NCI-H748 (cell line): ENCODE results near the gene DLEC1.
"Not testable (repeated sequence)": the region's sequence is repeated elsewhere in the genome, so short reads cannot be mapped to it uniquely, and the experiment has no call there.

Experiments used
- DNase-seq: peaks from one replicate; lab custom pipeline; 2025; ENCODE audit not compliant: unreplicated experiment; lab: John Stamatoyannopoulos, UW

DLEC1 gene

GRCh38 chr3:38135621-38136277, 96.7 kb downstream of the DLEC1 start:
- DNase-seq = not testable (repeated sequence)

DNA sequence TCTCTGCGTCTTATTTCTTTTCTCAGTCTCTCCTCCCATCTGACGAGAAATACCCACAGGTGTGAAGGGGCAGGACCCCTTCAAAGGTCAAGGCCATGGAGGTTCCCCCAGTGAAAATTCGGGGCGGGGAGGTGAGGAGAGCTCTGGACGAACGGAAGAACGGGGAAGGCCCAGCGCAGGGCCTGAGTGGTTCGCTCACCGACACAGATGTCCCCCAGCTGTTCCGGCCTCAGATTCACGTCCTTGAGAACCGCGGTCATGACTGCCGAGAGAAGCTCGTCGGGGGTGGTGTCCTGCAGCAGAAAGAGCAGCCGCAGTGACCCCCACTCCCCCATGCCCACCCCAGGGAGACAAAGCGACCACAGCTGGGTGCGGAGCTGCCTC, 97.4 kb downstream of the DLEC1 start:
- peak; percentile 57 for DNase-seq

DNA sequence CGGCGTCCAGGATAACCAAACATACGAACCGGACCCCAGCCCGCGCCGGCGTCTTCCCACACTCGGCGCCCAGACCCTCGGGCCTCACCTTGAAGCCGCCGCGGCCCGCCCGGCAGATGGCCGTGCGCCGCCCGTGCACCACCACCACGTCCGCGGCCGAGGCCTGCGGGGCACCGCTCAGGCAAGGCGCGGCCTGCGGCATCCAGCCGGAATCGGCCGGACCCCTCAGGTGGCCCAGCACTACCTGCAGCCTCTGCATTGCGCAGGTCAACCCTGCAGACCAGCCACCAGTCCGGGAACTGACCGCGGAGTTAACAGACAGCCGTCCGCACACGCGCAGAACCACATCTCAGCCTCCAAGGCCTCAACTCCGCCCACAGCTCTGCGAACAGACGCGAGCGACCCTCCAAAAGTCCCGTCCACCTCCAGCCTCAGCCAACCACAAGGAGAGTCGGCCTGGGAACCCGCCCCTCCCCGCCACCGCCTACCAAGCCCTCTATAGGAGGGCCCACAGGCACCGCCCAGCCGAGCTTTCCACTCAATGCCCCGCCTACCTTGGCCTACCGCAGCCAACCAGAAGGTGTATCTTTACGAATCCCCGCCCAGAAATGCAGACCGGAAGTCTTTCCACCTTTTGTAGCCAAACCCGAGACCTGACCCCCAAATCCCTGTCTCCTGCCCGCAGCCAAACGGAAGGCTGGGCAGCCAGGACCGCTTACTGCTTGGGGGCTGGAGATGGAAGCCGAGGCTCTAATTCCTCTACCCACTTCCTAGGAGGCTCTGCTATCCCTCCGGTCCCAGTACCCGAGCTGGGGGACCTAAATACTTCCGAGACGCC, 98.0 kb downstream of the DLEC1 start, which contains the start of gene ACAA1:
TSS of gene ACAA1 (minus strand) at position 351 of the 838 bp plus-strand sequence. CDS start at position 259, 92 bp downstream.
- DNase-seq = peak; percentile 97

- DNase-seq = no peak
Observed at GRCh38 chr3:38137615-38138348, 98.8 kb downstream of the DLEC1 start.

GRCh38 chr3:38138349-38139190, 99.6 kb downstream of the DLEC1 start, which contains the start of gene MYD88:
Gene MYD88, plus strand, starts transcription at chr3:38138661. Its CDS starts 40 bp downstream, at chr3:38138701.
- DNase-seq = peak; percentile 65

GRCh38 chr3:38139191-38139590, 100.2 kb downstream of the DLEC1 start:
- no peak for DNase-seq

DNA sequence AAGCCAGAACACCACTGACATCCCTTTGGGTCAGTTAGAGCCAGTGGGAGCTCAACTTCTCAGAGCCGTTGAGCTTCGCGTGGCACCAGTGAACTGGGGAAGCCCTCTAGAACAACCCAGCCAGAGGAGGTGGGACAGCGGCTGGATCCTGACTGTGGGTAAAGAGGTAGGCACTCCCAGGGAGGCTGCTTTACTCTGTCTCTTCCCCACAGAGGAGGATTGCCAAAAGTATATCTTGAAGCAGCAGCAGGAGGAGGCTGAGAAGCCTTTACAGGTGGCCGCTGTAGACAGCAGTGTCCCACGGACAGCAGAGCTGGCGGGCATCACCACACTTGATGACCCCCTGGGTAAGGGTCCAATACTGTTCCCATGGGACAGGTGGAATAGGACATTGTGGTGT, 100.6 kb downstream of the DLEC1 start:
- no peak for DNase-seq

GRCh38 chr3:38140326-38141172, 101.5 kb downstream of the DLEC1 start:
- DNase-seq = no peak

GRCh38 chr3:38141173-38141951, 102.4 kb downstream of the DLEC1 start:
- no peak for DNase-seq

DNA sequence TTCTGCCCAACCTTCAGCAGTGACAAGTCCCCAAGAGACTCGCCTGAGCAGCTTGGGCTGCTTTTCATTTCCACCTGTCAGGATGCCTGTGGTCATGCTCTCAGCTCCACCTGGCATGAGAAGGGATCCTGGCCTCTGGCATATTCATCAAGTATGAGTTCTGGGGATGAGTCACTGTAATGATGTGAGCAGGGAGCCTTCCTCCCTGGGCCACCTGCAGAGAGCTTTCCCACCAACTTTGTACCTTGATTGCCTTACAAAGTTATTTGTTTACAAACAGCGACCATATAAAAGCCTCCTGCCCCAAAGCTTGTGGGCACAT, 102.9 kb downstream of the DLEC1 start:
- DNase-seq = no peak

GRCh38 chr3:38142959-38143358, 104.0 kb downstream of the DLEC1 start:
- DNase-seq = no peak

DNA sequence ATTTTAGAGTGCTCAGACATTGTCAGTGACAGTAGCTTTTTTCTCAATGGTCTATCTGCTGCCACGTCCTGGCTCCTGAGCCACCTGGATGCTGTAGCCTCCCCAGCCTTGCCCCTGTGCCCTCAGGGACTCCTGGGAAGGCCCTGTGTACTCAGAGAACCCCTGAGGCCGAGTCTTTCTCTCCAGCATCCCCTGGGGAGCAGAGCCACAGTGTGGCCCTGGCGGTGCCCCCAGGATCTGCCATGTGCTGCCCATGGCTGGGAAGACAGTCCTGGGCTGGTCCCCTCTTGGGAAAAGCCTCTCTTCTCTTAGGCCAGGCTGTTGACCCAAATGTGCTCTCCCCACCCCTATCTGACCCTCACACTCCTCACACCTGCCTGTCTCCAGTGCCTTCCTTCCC, 104.5 kb downstream of the DLEC1 start:
- no peak for DNase-seq

- no peak for DNase-seq
Observed at GRCh38 chr3:38146504-38146903, 107.5 kb downstream of the DLEC1 start.

DNA sequence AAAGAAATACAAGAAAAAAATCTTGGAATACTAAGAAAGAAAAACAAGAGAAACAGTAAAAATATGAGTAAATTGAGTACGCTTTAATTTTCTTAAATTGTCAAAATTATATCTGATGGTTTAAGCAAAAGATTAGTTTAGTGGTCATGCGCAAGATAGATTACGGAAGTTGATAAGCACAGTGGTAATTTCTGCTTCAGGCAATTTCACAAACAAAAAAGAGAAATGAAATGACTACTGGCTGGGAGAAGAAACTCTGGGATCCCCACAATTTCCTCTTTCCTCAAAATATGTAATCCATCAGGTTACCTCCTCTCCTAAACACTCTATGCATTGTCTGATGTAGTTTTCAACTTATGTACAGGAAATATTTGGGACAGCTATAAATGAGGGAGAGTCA, 108.4 kb downstream of the DLEC1 start:
- no peak for DNase-seq

DNA sequence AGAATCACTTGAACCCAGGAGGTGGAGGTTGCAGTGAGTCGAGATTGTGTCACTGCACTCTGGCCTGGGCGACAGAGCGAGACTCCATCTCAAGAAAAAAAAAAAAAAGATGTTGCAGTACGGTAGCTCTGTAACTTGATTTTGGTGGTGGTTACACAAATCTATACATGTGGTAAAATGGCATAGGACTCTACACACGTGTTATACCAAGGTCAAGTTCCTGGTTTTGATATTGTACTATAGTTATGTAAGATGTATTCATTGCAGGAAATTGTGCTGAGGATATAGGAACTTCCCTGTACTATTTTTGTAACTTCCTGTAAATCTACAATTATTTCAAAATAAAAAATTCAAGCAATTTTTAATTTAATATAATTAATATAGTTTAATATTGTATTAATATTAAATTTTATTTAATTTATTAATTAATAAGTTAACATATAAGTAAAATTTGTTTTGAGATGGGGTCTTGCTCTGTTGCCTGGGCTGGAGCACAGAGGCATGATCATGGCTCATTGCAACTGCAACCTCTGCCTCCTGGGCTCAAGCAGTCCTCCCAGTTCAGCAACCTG, 109.4 kb downstream of the DLEC1 start:
- DNase-seq = no peak

- no peak for DNase-seq
Observed at GRCh38 chr3:38149708-38150107, 110.7 kb downstream of the DLEC1 start.

DNA sequence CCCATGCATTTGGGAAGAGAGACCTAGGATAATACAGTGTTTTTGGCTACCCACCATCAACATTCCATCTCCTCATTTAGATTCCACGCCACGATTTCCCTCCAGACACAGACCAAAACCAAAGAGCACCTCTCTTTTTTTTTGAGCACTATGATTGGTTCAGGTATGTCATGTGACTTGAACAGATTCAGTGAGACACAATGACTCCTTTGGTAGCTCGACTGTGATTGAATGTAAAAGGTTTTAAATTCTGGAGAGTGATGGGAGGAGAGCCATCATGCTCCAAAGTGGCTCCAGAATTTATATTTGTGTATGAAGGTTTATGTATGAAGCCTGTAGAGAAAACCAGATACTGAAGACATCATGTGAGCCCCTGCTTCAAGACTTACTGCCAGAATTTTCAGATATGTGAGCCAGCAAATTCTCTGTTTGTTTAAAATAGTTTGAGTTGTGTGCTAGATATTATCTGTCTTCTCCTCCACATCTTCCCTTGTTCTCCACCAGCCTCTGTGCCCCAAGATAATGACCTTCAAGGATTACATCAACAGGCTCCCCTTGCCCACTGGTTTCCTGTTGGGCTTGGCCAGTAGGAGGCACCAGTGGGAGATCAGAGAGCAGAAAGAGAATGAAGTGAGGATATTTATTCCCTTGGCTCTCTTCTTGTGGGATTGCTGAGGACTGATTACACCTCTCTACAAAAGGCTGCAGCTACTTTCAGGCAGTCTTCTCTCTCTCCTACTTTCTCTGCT, 111.9 kb downstream of the DLEC1 start:
- DNase-seq = no peak

GRCh38 chr3:38151667-38152265, 112.8 kb downstream of the DLEC1 start:
- DNase-seq = no peak
